ENCODE data around the gene PGAP2. TPM values are rescaled to one million over a fixed set of nuclear protein-coding genes. Genes with fewer than 3 reads are reported as not detected.
A peak's percentile ranks its signal among the peaks of the same experiment; 100 is the strongest.

Gene PGAP2
- total and polyA plus RNA-seq, 2 of the 13 experiments (the other 11 are each of a cell fraction or from before 2014, with no cell fraction given), result 21.5 to 47.8 TPM

- TF ChIP-seq PAXIP1 (CRISPR knock-in tag; conservative IDR thresholded peaks at IDR 0.05) (peak; percentile 59), ZFP90 (CRISPR knock-in tag; IDR thresholded peaks at IDR 0.05; ENCODE audit: borderline replicate concordance) (no peak; the same call in none of the 2 replicates), ZFYVE20 (CRISPR knock-in tag; IDR thresholded peaks at IDR 0.05; ENCODE audit: borderline replicate concordance, low read depth) (no peak), EHMT2 (IDR thresholded peaks at IDR 0.05; ENCODE audit: borderline replicate concordance, low read depth, low read length) (no peak), SP5 (CRISPR knock-in tag; IDR thresholded peaks at IDR 0.05; ENCODE audit: borderline replicate concordance, low read depth) (peak; percentile 72; the same call in 1 of the 2 replicates), HOXD1 (CRISPR knock-in tag; IDR thresholded peaks at IDR 0.05) (peak; percentile 62; the same call in 1 of the 2 replicates), ZBTB4 (CRISPR knock-in tag; IDR thresholded peaks at IDR 0.05; ENCODE audit: borderline replicate concordance) (no peak), ZNF552 (CRISPR knock-in tag; IDR thresholded peaks at IDR 0.05; ENCODE audit: borderline replicate concordance) (peak; percentile 23; the same call in 1 of the 2 replicates), NFE2L2 (IDR thresholded peaks at IDR 0.05; ENCODE audit: low read length) (no peak), DR1 (CRISPR knock-in tag; IDR thresholded peaks at IDR 0.05) (peak; percentile 46; the same call in 1 of the 2 replicates), IKZF1 (IDR thresholded peaks at IDR 0.05) (no peak), FIP1L1 (IDR thresholded peaks at IDR 0.05; ENCODE audit: borderline replicate concordance, insufficient read depth, low read depth, low read length) (no peak), CREM (IDR thresholded peaks at IDR 0.05) (peak; percentile 96), CREM (CRISPR knock-in tag; IDR thresholded peaks at IDR 0.05) (peak; percentile 74), MED13 (CRISPR knock-in tag; IDR thresholded peaks at IDR 0.05) (0 out of 2 replicates have a peak, but pooled peaks have one; percentile 23), RAD21 (CRISPR knock-in tag; IDR thresholded peaks at IDR 0.05) (peak; percentile 69; the same call in 1 of the 2 replicates), ZNF780A (CRISPR knock-in tag; IDR thresholded peaks at IDR 0.05) (no peak)
- TF ChIP-seq, protein P1, sequence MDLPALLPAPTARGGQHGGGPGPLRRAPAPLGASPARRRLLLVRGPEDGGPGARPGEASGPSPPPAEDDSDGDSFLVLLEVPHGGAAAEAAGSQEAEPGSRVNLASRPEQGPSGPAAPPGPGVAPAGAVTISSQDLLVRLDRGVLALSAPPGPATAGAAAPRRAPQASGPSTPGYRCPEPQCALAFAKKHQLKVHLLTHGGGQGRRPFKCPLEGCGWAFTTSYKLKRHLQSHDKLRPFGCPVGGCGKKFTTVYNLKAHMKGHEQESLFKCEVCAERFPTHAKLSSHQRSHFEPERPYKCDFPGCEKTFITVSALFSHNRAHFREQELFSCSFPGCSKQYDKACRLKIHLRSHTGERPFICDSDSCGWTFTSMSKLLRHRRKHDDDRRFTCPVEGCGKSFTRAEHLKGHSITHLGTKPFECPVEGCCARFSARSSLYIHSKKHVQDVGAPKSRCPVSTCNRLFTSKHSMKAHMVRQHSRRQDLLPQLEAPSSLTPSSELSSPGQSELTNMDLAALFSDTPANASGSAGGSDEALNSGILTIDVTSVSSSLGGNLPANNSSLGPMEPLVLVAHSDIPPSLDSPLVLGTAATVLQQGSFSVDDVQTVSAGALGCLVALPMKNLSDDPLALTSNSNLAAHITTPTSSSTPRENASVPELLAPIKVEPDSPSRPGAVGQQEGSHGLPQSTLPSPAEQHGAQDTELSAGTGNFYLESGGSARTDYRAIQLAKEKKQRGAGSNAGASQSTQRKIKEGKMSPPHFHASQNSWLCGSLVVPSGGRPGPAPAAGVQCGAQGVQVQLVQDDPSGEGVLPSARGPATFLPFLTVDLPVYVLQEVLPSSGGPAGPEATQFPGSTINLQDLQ (CRISPR knock-in tag; IDR thresholded peaks at IDR 0.05), result no peak
- TF ChIP-seq, protein P2, sequence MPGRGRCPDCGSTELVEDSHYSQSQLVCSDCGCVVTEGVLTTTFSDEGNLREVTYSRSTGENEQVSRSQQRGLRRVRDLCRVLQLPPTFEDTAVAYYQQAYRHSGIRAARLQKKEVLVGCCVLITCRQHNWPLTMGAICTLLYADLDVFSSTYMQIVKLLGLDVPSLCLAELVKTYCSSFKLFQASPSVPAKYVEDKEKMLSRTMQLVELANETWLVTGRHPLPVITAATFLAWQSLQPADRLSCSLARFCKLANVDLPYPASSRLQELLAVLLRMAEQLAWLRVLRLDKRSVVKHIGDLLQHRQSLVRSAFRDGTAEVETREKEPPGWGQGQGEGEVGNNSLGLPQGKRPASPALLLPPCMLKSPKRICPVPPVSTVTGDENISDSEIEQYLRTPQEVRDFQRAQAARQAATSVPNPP (CRISPR knock-in tag; IDR thresholded peaks at IDR 0.05), result peak; percentile 90
These were observed 10.8 kb upstream of the PGAP2 start, which contains the start of gene NUP98 (continued) for GRCh38 chr11:3797329-3798090.

Data from HepG2 (cell line).